Small intestine (tissue), 7 donors: ENCODE data around the gene HEPN1. TPM values are rescaled to one million over a fixed set of nuclear protein-coding genes. Genes with fewer than 3 reads are reported as not detected.

Experiments used
- DNase-seq, 2 donors: peaks; one replicate each; pipeline versions ENCODE4 v3.0.0 to v3.0.0-alpha.2; 2013
- FAIRE-seq: peaks from 2 replicates; lab custom pipeline; 2012; peaks lifted over from hg19 to GRCh38; lab: Jason Lieb, UNC
- H3K27ac ChIP-seq, 3 donors: one replicate each; pipeline ENCODE4 v1.5.1; 2013; ENCODE audit warnings: low read length in 2 of 3, mild to moderate bottlenecking in 2 of 3, control low read depth in 1 of 3, inconsistent platforms in 1 of 3, low read depth in 1 of 3, moderate library complexity in 1 of 3
- H3K27me3 ChIP-seq, 3 donors: one replicate each; pipeline ENCODE4 v1.6.1; 2013; ENCODE audit warnings: low read length in 3 of 3, inconsistent platforms in 1 of 3; ENCODE audit not compliant: control insufficient read depth in 3 of 3, insufficient read depth in 3 of 3
- H3K36me3 ChIP-seq, 3 donors: one replicate each; pipeline ENCODE4 v1.6.1; 2013; ENCODE audit warnings: low read length in 3 of 3, inconsistent platforms in 1 of 3, low read depth in 1 of 3, mild to moderate bottlenecking in 1 of 3, moderate library complexity in 1 of 3; ENCODE audit not compliant: control insufficient read depth in 3 of 3, insufficient read depth in 2 of 3
- H3K4me1 ChIP-seq, 3 donors: one replicate each; pipeline ENCODE4 v1.6.1; 2013; ENCODE audit warnings: low read length in 2 of 3, inconsistent platforms in 1 of 3, low read depth in 1 of 3, mild to moderate bottlenecking in 1 of 3, moderate library complexity in 1 of 3; ENCODE audit not compliant: control insufficient read depth in 3 of 3, insufficient read depth in 2 of 3
- H3K4me3 ChIP-seq, 3 donors: one replicate each; pipeline ENCODE4 v1.5.1; 2013; ENCODE audit warnings: low read length in 3 of 3, control low read depth in 1 of 3, inconsistent platforms in 1 of 3, low read depth in 1 of 3, mild to moderate bottlenecking in 1 of 3, moderate library complexity in 1 of 3
- H3K9me3 ChIP-seq, 2 donors: one replicate each; pipeline ENCODE4 v1.6.1; 2013; ENCODE audit warnings: low read depth in 1 of 2, low read length in 1 of 2; ENCODE audit not compliant: control insufficient read depth in 2 of 2, insufficient read depth in 1 of 2
- WGBS, 3 donors: extraction: QIAGEN DNeasy Blood & Tissue Kit; methylation state at CpG; one replicate each; pipeline ENCODE4 v1.1.7; 2013; 5-methylcytosine and 5-hydroxymethylcytosine counted together
- polyA plus RNA-seq, 4 donors: library from polyadenylated mRNA; stranded (reverse) in 3 of 4; unstranded in 1 of 4; fragments of 200-250 nt in 3 of 4; fragments of 120-200 nt in 1 of 4; gene quantifications; one replicate each; pipeline versions ENCODE4 v1.2.1 to v1.2.3, GENCODE V29; 2013
- donor health status: healthy with polysubstance abuse.
- donor health status: control.
- donor health status: control.
- donor health status: Bipolar disorder and iron deficiency.
- donor health status: healthy.

The HEPN1 gene
- polyA plus RNA-seq, 4 donors = 0.06 TPM; not detected in 3

GRCh38 chr11:124889191-124890091, 29.6 kb upstream of the HEPN1 start:
- 81 to 93% (median 85%) methylated on average over 2 of the region's 2 CpGs for WGBS, 3 donors
- Histone ChIP-seq H3K27ac (no peak overlapping the region), H3K36me3 (no peaks in the 10 kb centered on the region), H3K4me3 (no peak overlapping the region), H3K4me1 (no peaks in the 10 kb centered on the region), H3K27me3 (peaks cover 0 to 15% (median 1%) of the 10 kb centered on the region in 3 donors), H3K9me3 (no peaks in the 10 kb centered on the region)
- FAIRE-seq (no peak), DNase-seq (no peak)

GRCh38 chr11:124890151-124890550, 28.9 kb upstream of the HEPN1 start:
- peaks cover 0 to 15% (median 1%) of the 10 kb centered on the region in 3 donors for H3K27me3 ChIP-seq
- 79 to 86% (median 80%) methylated on average over 2 of the region's 2 CpGs for WGBS, 3 donors
- H3K4me3 ChIP-seq = no peak overlapping the region
- no peaks in the 10 kb centered on the region for H3K9me3 ChIP-seq
- FAIRE-seq (no peak), DNase-seq (no peak)
- no peak overlapping the region for H3K27ac ChIP-seq
- no peaks in the 10 kb centered on the region for H3K36me3 ChIP-seq
- H3K4me1 ChIP-seq = no peaks in the 10 kb centered on the region

- Histone ChIP-seq H3K27me3 (peaks cover 0 to 15% (median 1%) of the 10 kb centered on the region in 3 donors), H3K36me3 (no peaks in the 10 kb centered on the region), H3K9me3 (no peaks in the 10 kb centered on the region), H3K4me1 (no peaks in the 10 kb centered on the region), H3K27ac (no peak overlapping the region), H3K4me3 (no peak overlapping the region)
- WGBS, 3 donors = 64 to 73% (median 66%) methylated on average over 9 of the region's 9 CpGs
- no peak for DNase-seq
- FAIRE-seq = no peak
Observed at GRCh38 chr11:124890683-124891372, 28.2 kb upstream of the HEPN1 start.

- no peaks in the 10 kb centered on the region for H3K4me1 ChIP-seq
- WGBS, 3 donors = 57 to 85% (median 84%) methylated on average over 12 of the region's 12 CpGs
- FAIRE-seq = no peak
- no peak overlapping the region for H3K27ac ChIP-seq
- H3K36me3 ChIP-seq = no peaks in the 10 kb centered on the region
- H3K9me3 ChIP-seq = no peaks in the 10 kb centered on the region
- no peak for DNase-seq
- no peak overlapping the region for H3K4me3 ChIP-seq
- peaks cover 0 to 15% (median 1%) of the 10 kb centered on the region in 3 donors for H3K27me3 ChIP-seq
Observed at GRCh38 chr11:124891373-124891861, 27.6 kb upstream of the HEPN1 start.

- no peak overlapping the region for H3K27ac ChIP-seq
- DNase-seq = no peak
- FAIRE-seq = no peak
Observed at GRCh38 chr11:124892146-124892545, 26.9 kb upstream of the HEPN1 start.

GRCh38 chr11:124892750-124893454, 26.1 kb upstream of the HEPN1 start:
- no peaks in the 10 kb centered on the region for H3K36me3 ChIP-seq
- no peak for DNase-seq
- 76 to 85% (median 83%) methylated on average over 9 of the region's 9 CpGs for WGBS, 3 donors
- H3K4me1 ChIP-seq = no peaks in the 10 kb centered on the region
- no peak overlapping the region for H3K27ac ChIP-seq
- H3K9me3 ChIP-seq = no peaks in the 10 kb centered on the region
- H3K4me3 ChIP-seq = no peak overlapping the region
- FAIRE-seq = no peak
- H3K27me3 ChIP-seq = peaks cover 0 to 15% (median 0%) of the 10 kb centered on the region in 3 donors

More at GRCh38 chr11:124892146-124892545, 26.9 kb upstream of the HEPN1 start:
- WGBS, 3 donors = 68 to 79% (median 77%) methylated on average over 2 of the region's 2 CpGs
- Histone ChIP-seq H3K9me3 (no peaks in the 10 kb centered on the region), H3K4me1 (no peaks in the 10 kb centered on the region), H3K27me3 (peaks cover 0 to 15% (median 0%) of the 10 kb centered on the region in 3 donors), H3K4me3 (no peak overlapping the region), H3K36me3 (no peaks in the 10 kb centered on the region)

- H3K27ac ChIP-seq = no peak overlapping the region
- DNase-seq (no peak), FAIRE-seq (no peak)
- peaks cover 0 to 15% (median 0%) of the 10 kb centered on the region in 3 donors for H3K27me3 ChIP-seq
- H3K36me3 ChIP-seq = no peaks in the 10 kb centered on the region
- 75 to 94% (median 89%) methylated on average over 14 of the region's 14 CpGs for WGBS, 3 donors
- no peaks in the 10 kb centered on the region for H3K9me3 ChIP-seq
- no peaks in the 10 kb centered on the region for H3K4me1 ChIP-seq
- no peak overlapping the region for H3K4me3 ChIP-seq
Observed at GRCh38 chr11:124893781-124894401, 25.2 kb upstream of the HEPN1 start.
